Measurements from ENCODE around the gene PDLIM3. TPM values are rescaled to one million over a fixed set of nuclear protein-coding genes. Genes with fewer than 3 reads are reported as not detected.

Gene PDLIM3
- total and polyA plus RNA-seq, 2 of the 4 experiments (the other 2 are of a cell fraction) = 6.4 to 11.7 TPM

GRCh38 chr4:185500035-185500434 is 35.3 kb downstream of the PDLIM3 start:
- dilution Hi-C loops (cut with HindIII; ENCODE audit: low sequenced_read_pairs, unreplicated experiment) = no loop called here

More at GRCh38 chr4:185500035-185500434, 35.3 kb downstream of the PDLIM3 start:
- intact Hi-C loops (cut with micrococcal nuclease) = no loop called here
- BruUV-seq (replicated peaks) = no TSS peak
- TF ChIP-seq CHD1 (IDR thresholded peaks at IDR 0.05; ENCODE audit: low read depth, low read length) (no peak), MXI1 (IDR thresholded peaks at IDR 0.05; ENCODE audit: borderline replicate concordance, low read depth, low read length) (no peak), RFX5 (IDR thresholded peaks at IDR 0.05; ENCODE audit: low read depth, low read length) (no peak)
- Histone ChIP-seq H3K9me3 (ENCODE audit: control insufficient read depth, insufficient read depth, low read length) (peaks cover 2% of the 10 kb centered on the region), H3K18ac (ENCODE audit: low read depth, low read length) (no peak overlapping the region), H3K27me3 (ENCODE audit: control insufficient read depth, insufficient read depth, low read length) (no peaks in the 10 kb centered on the region), H3K79me1 (ENCODE audit: low read depth in 1 of 2, low read length in 2 of 2) (no peaks in the 10 kb centered on the region), H3K9ac (ENCODE audit: low read depth, low read length) (no peak overlapping the region), H2BK20ac (ENCODE audit: low read depth, low read length) (no peak overlapping the region), H3K27ac (ENCODE audit: insufficient read depth, low read length) (no peak overlapping the region), H2AK5ac (ENCODE audit: low read depth, low read length) (no peak overlapping the region), H3K4ac (ENCODE audit: low read depth, low read length) (no peak overlapping the region), H3K4me2 (ENCODE audit: low read depth, low read length) (no peak overlapping the region), H2AK9ac (replicated peaks; ENCODE audit: low read depth, low read length, poor library complexity) (no peak overlapping the region), H4K5ac (ENCODE audit: low read depth, low read length) (no peak overlapping the region), H2BK5ac (ENCODE audit: low read depth, low read length, poor library complexity, severe bottlenecking) (no peak overlapping the region), H3K4me1 (ENCODE audit: control insufficient read depth, insufficient read depth, low read length) (peaks cover 3% of the 10 kb centered on the region; the same call in 1 of the 2 replicates), H3K4me3 (ENCODE audit: insufficient read depth, low read depth, low read length) (no peak overlapping the region), H3K9me1 (ENCODE audit: insufficient read depth, low read length) (peaks cover 3% of the 10 kb centered on the region; the same call in 1 of the 2 replicates), H2BK120ac (ENCODE audit: low read depth, low read length) (no peak overlapping the region), H3K36me3 (ENCODE audit: control insufficient read depth, insufficient read depth, low read length) (no peaks in the 10 kb centered on the region), H4K20me1 (ENCODE audit: insufficient read depth, low read length) (no peaks in the 10 kb centered on the region), H2BK15ac (ENCODE audit: low read depth, low read length) (no peak overlapping the region), H3K14ac (replicated peaks; ENCODE audit: low read depth, low read length) (no peak overlapping the region), H3K23ac (ENCODE audit: low read depth, low read length) (no peak overlapping the region), H2AFZ (replicated peaks; ENCODE audit: low read length, poor library complexity) (no peak overlapping the region), H4K91ac (ENCODE audit: insufficient read depth, low read depth, low read length) (no peak overlapping the region), H3K56ac (ENCODE audit: extremely low read depth, insufficient read depth, low read length) (no peak overlapping the region), H4K8ac (ENCODE audit: low read depth in 2 of 2, low read length in 2 of 2) (no peak overlapping the region)
- in situ Hi-C loops (cut with MboI; ENCODE audit: low sequenced_read_pairs) = no loop called here
- ATAC-seq (ENCODE audit: low read depth) = no peak
- WGBS, 2 experiments (ENCODE audit: extremely low coverage in 2 of 2, insufficient read length in 1 of 2) = 92% methylated on average over 4 of the region's 9 CpGs; no CpG with 5 or more reads in 1 of the 2 experiments
- ChIA-PET CTCF (no interaction called here), POLR2A (ENCODE audit: unreplicated experiment) (no interaction called here)
- DNase-seq = no peak

Data from IMR-90 (cell line).